Neutrophil (primary cell): ENCODE results near the gene HNRNPD.
A peak's percentile ranks its signal among the peaks of the same experiment; 100 is the strongest.

Experiments used
- H3K27ac ChIP-seq: fragments of 200-600 bp; sonication (generic); 2 replicates; pipeline ENCODE4 v1.5.1; 2016; ENCODE audit warnings: mild to moderate bottlenecking, moderate library complexity
- H3K27me3 ChIP-seq: fragments of 200-600 bp; sonication (generic); 2 replicates; pipeline ENCODE4 v1.6.0; 2016; ENCODE audit warnings: mild to moderate bottlenecking
- H3K36me3 ChIP-seq: fragments of 200-600 bp; sonication (generic); 2 replicates; pipeline ENCODE4 v1.5.1; 2017
- H3K4me1 ChIP-seq, 2 experiments: fragments of 200-600 bp in 1 of 2; sonication (generic) in 1 of 2; 1 replicate in 1 of 2; 2 replicates in 1 of 2; pipeline versions ENCODE4 v1.5.1 to v1.6.1; 2013 to 2016; ENCODE audit warnings: low read depth in 1 of 2, low read length in 1 of 2, mild to moderate bottlenecking in 1 of 2, moderate library complexity in 1 of 2; ENCODE audit not compliant: control insufficient read depth in 1 of 2, insufficient read depth in 1 of 2
- H3K4me3 ChIP-seq, 2 experiments: fragments of 200-600 bp in 1 of 2; sonication (generic) in 1 of 2; 1 replicate in 1 of 2; 2 replicates in 1 of 2; pipeline ENCODE4 v1.5.1; 2013 to 2016; ENCODE audit warnings: low read depth in 1 of 2, low read length in 1 of 2, mild to moderate bottlenecking in 1 of 2, moderate library complexity in 1 of 2
- H3K9me3 ChIP-seq: fragments of 200-600 bp; sonication (generic); 2 replicates; pipeline ENCODE4 v1.5.1; 2016
- CTCF ChIP-seq: fragments of 200-600 bp; sonication (generic); IDR thresholded peaks from 2 replicates; pipeline ENCODE4 v1.5.1; 2016; ENCODE audit warnings: antibody characterized with exemption

Gene HNRNPD

GRCh38 chr4:82358847-82359246 lies 14.9 kb downstream of the HNRNPD start:
- no peaks in the 10 kb centered on the region for H3K9me3 ChIP-seq
- H3K27me3 ChIP-seq = no peaks in the 10 kb centered on the region
- peaks cover 35% of the 10 kb centered on the region for H3K36me3 ChIP-seq
- no peak for TF ChIP-seq CTCF
- H3K4me1 ChIP-seq = peaks cover 29 to 34% of the 10 kb centered on the region in 2 experiments
- peak overlapping the region; percentile 81 for H3K27ac ChIP-seq
- H3K4me3 ChIP-seq = peak overlapping the region; percentile 5 to 12

- Histone ChIP-seq H3K9me3 (no peaks in the 10 kb centered on the region), H3K27ac (peak overlapping the region; percentile 81), H3K27me3 (no peaks in the 10 kb centered on the region), H3K4me1 (peaks cover 29 to 34% of the 10 kb centered on the region in 2 experiments), H3K4me3 (no peak overlapping the region), H3K36me3 (peaks cover 43% of the 10 kb centered on the region)
- TF ChIP-seq CTCF = no peak
These were observed 16.2 kb downstream of the HNRNPD start for GRCh38 chr4:82357640-82358039.

- Histone ChIP-seq H3K27ac (no peak overlapping the region), H3K9me3 (no peaks in the 10 kb centered on the region), H3K4me1 (peaks cover 19% of the 10 kb centered on the region in 2 experiments), H3K27me3 (no peaks in the 10 kb centered on the region), H3K36me3 (peaks cover 63% of the 10 kb centered on the region), H3K4me3 (no peak overlapping the region)
- TF ChIP-seq CTCF = no peak
These were observed 19.0 kb downstream of the HNRNPD start for GRCh38 chr4:82354788-82355187.

GRCh38 chr4:82352825-82353366 lies 20.9 kb downstream of the HNRNPD start:
- peaks cover 63% of the 10 kb centered on the region for H3K36me3 ChIP-seq
- peaks cover 0 to under 1% of the 10 kb centered on the region in 2 experiments for H3K4me1 ChIP-seq
- no peak overlapping the region for H3K4me3 ChIP-seq
- TF ChIP-seq CTCF = no peak
- H3K27me3 ChIP-seq = no peaks in the 10 kb centered on the region
- H3K9me3 ChIP-seq = no peaks in the 10 kb centered on the region
- peak overlapping the region; percentile 30 for H3K27ac ChIP-seq

- no peak for TF ChIP-seq CTCF
- Histone ChIP-seq H3K36me3 (peaks cover 63% of the 10 kb centered on the region), H3K9me3 (no peaks in the 10 kb centered on the region), H3K27me3 (no peaks in the 10 kb centered on the region), H3K4me1 (no peaks in the 10 kb centered on the region), H3K27ac (peak overlapping the region; percentile 30), H3K4me3 (no peak overlapping the region)
These were observed 21.5 kb downstream of the HNRNPD start for GRCh38 chr4:82352118-82352824.
